Karpas-422 (cell line): Measurements from ENCODE around the gene RAD51B. TPM values are rescaled to one million over a fixed set of nuclear protein-coding genes. Genes with fewer than 3 reads are reported as not detected.

Source experiments
- DNase-seq: peaks from one replicate; pipeline ENCODE4 v3.0.0-alpha.2; 2015
- H2AFZ ChIP-seq: fragments of 200-600 bp; sonication (generic); 2 replicates; pipeline ENCODE4 v1.6.1; 2014; ENCODE audit warnings: antibody characterized with exemption, low read length, mixed read lengths
- H3K27ac ChIP-seq: fragments of 200-600 bp; sonication (generic); 2 replicates; pipeline ENCODE4 v1.5.1; 2014; ENCODE audit warnings: mild to moderate bottlenecking, low read length, moderate library complexity
- H3K27me3 ChIP-seq: fragments of 200-600 bp; sonication (generic); 2 replicates; pipeline ENCODE4 v1.6.1; 2014; ENCODE audit warnings: low read length, mixed read lengths
- H3K36me3 ChIP-seq: fragments of 200-600 bp; sonication (generic); 2 replicates; pipeline ENCODE4 v1.6.1; 2014; ENCODE audit warnings: low read length, mixed read lengths; ENCODE audit not compliant: insufficient read depth
- H3K4me1 ChIP-seq: fragments of 200-600 bp; sonication (generic); 2 replicates; pipeline ENCODE4 v1.6.1; 2014; ENCODE audit warnings: mild to moderate bottlenecking, low read length, mixed read lengths
- H3K4me2 ChIP-seq: fragments of 200-600 bp; sonication (generic); 2 replicates; pipeline ENCODE4 v1.6.1; 2014; ENCODE audit warnings: low read length, low read depth, mild to moderate bottlenecking; ENCODE audit not compliant: poor library complexity, severe bottlenecking
- H3K4me3 ChIP-seq: fragments of 200-600 bp; sonication (generic); 2 replicates; pipeline ENCODE4 v1.5.1; 2014; ENCODE audit warnings: mild to moderate bottlenecking, antibody characterized with exemption, low read length, mixed read lengths
- H3K79me2 ChIP-seq: fragments of 200-600 bp; sonication (generic); 2 replicates; pipeline ENCODE4 v1.6.1; 2014; ENCODE audit warnings: mild to moderate bottlenecking, low read length, mixed read lengths
- H3K9ac ChIP-seq: fragments of 200-600 bp; sonication (generic); 2 replicates; pipeline ENCODE4 v1.6.0; 2014; ENCODE audit warnings: low read length
- H3K9me2 ChIP-seq: fragments of 200-600 bp; sonication (generic), shearing (Covaris generic); replicated peaks from 2 replicates; pipeline ENCODE4 v1.6.0; 2014; ENCODE audit warnings: mild to moderate bottlenecking, low read length, moderate library complexity; ENCODE audit not compliant: insufficient read depth
- H3K9me3 ChIP-seq: fragments of 300-700, 200-600 bp; sonication (generic); 2 replicates; pipeline ENCODE4 v1.6.1; 2014; ENCODE audit warnings: low read length, mixed read lengths
- H4K20me1 ChIP-seq: fragments of 200-600 bp; sonication (generic); 2 replicates; pipeline ENCODE4 v1.6.1; 2014; ENCODE audit warnings: mild to moderate bottlenecking, antibody characterized with exemption, low read length, low read depth; ENCODE audit not compliant: insufficient read depth
- total RNA-seq: library from RNA; depleted of rRNA; stranded (reverse); fragments of >200 nt; shearing (Covaris generic); gene quantifications from 2 replicates; pipeline ENCODE4 v1.2.3, GENCODE V29; 2014; ENCODE audit warnings: low replicate concordance

RAD51B gene
- total RNA-seq, 1 experiment from 2014 or later: 107 TPM

GRCh38 chr14:68509188-68509983, 689.8 kb downstream of the RAD51B start:
- Histone ChIP-seq H4K20me1 (peaks cover 17% of the 10 kb centered on the region), H3K4me2 (no peak overlapping the region), H3K9ac (no peak overlapping the region), H3K79me2 (no peaks in the 10 kb centered on the region), H3K9me3 (no peaks in the 10 kb centered on the region), H3K36me3 (no peaks in the 10 kb centered on the region), H3K4me1 (peaks cover 6% of the 10 kb centered on the region), H3K9me2 (no peaks in the 10 kb centered on the region), H3K27me3 (no peaks in the 10 kb centered on the region), H3K4me3 (no peak overlapping the region), H3K27ac (no peak overlapping the region), H2AFZ (no peak overlapping the region)
- no peak for DNase-seq

- Histone ChIP-seq H3K9ac (no peak overlapping the region), H3K27ac (no peak overlapping the region), H3K9me3 (no peaks in the 10 kb centered on the region), H4K20me1 (peaks cover 17% of the 10 kb centered on the region), H3K4me1 (peaks cover 6% of the 10 kb centered on the region), H3K9me2 (no peaks in the 10 kb centered on the region), H2AFZ (no peak overlapping the region), H3K27me3 (no peaks in the 10 kb centered on the region), H3K4me3 (no peak overlapping the region), H3K79me2 (no peaks in the 10 kb centered on the region), H3K36me3 (no peaks in the 10 kb centered on the region), H3K4me2 (no peak overlapping the region)
- DNase-seq: no peak
Measured at GRCh38 chr14:68510201-68511128, 690.9 kb downstream of the RAD51B start.

- no peak overlapping the region for H3K4me3 ChIP-seq
- DNase-seq: no peak
- H3K9me3 ChIP-seq: no peaks in the 10 kb centered on the region
- H3K27me3 ChIP-seq: no peaks in the 10 kb centered on the region
- no peak overlapping the region for H2AFZ ChIP-seq
- H3K4me1 ChIP-seq: no peaks in the 10 kb centered on the region
- no peak overlapping the region for H3K27ac ChIP-seq
- no peaks in the 10 kb centered on the region for H3K79me2 ChIP-seq
- H3K9me2 ChIP-seq: no peaks in the 10 kb centered on the region
- peaks cover 11% of the 10 kb centered on the region for H4K20me1 ChIP-seq
- H3K36me3 ChIP-seq: no peaks in the 10 kb centered on the region
- no peak overlapping the region for H3K9ac ChIP-seq
- no peak overlapping the region for H3K4me2 ChIP-seq
Measured at GRCh38 chr14:68511129-68512047, 691.8 kb downstream of the RAD51B start.

- DNase-seq: no peak
- peaks cover 8% of the 10 kb centered on the region; the same call in 1 of the 2 replicates for H4K20me1 ChIP-seq
- no peak overlapping the region for H3K4me3 ChIP-seq
- no peaks in the 10 kb centered on the region for H3K27me3 ChIP-seq
- H3K9me3 ChIP-seq: no peaks in the 10 kb centered on the region
- no peak overlapping the region for H3K4me2 ChIP-seq
- no peaks in the 10 kb centered on the region for H3K36me3 ChIP-seq
- H3K79me2 ChIP-seq: no peaks in the 10 kb centered on the region
- no peaks in the 10 kb centered on the region for H3K9me2 ChIP-seq
- no peak overlapping the region for H3K27ac ChIP-seq
- H2AFZ ChIP-seq: no peak overlapping the region
- no peak overlapping the region for H3K9ac ChIP-seq
- H3K4me1 ChIP-seq: no peaks in the 10 kb centered on the region
Measured at GRCh38 chr14:68512088-68512487, 692.5 kb downstream of the RAD51B start.

- H3K9me2 ChIP-seq: no peaks in the 10 kb centered on the region
- H3K36me3 ChIP-seq: no peaks in the 10 kb centered on the region
- H3K27ac ChIP-seq: no peak overlapping the region
- H3K4me1 ChIP-seq: no peaks in the 10 kb centered on the region
- no peak overlapping the region for H3K4me2 ChIP-seq
- no peaks in the 10 kb centered on the region for H3K9me3 ChIP-seq
- H3K79me2 ChIP-seq: no peaks in the 10 kb centered on the region
- DNase-seq: no peak
- no peaks in the 10 kb centered on the region for H3K27me3 ChIP-seq
- H3K9ac ChIP-seq: no peak overlapping the region
- no peak overlapping the region for H3K4me3 ChIP-seq
- H4K20me1 ChIP-seq: peaks cover 2% of the 10 kb centered on the region; the same call in 1 of the 2 replicates
- H2AFZ ChIP-seq: no peak overlapping the region
Measured at GRCh38 chr14:68513137-68513536, 693.6 kb downstream of the RAD51B start.

GRCh38 chr14:68513838-68514607, 694.4 kb downstream of the RAD51B start:
- Histone ChIP-seq H3K27me3 (no peaks in the 10 kb centered on the region), H3K36me3 (no peaks in the 10 kb centered on the region), H3K4me2 (no peak overlapping the region), H3K9ac (no peak overlapping the region), H3K79me2 (no peaks in the 10 kb centered on the region), H3K9me3 (no peaks in the 10 kb centered on the region), H3K4me3 (no peak overlapping the region), H3K27ac (no peak overlapping the region), H4K20me1 (no peaks in the 10 kb centered on the region), H3K4me1 (no peaks in the 10 kb centered on the region), H2AFZ (no peak overlapping the region), H3K9me2 (no peaks in the 10 kb centered on the region)
- DNase-seq: no peak

GRCh38 chr14:68514608-68515194, 695.1 kb downstream of the RAD51B start:
- no peaks in the 10 kb centered on the region for H3K9me3 ChIP-seq
- H3K9ac ChIP-seq: no peak overlapping the region
- H3K4me3 ChIP-seq: no peak overlapping the region
- no peaks in the 10 kb centered on the region for H3K79me2 ChIP-seq
- H3K4me2 ChIP-seq: no peak overlapping the region
- H3K4me1 ChIP-seq: no peaks in the 10 kb centered on the region
- no peak for DNase-seq
- no peaks in the 10 kb centered on the region for H4K20me1 ChIP-seq
- no peak overlapping the region for H2AFZ ChIP-seq
- H3K36me3 ChIP-seq: no peaks in the 10 kb centered on the region
- H3K9me2 ChIP-seq: no peaks in the 10 kb centered on the region
- no peaks in the 10 kb centered on the region for H3K27me3 ChIP-seq
- no peak overlapping the region for H3K27ac ChIP-seq
